Measurements from ENCODE around the gene LDOC1.

GRCh38 chrX:141214196-141214595, 37.3 kb upstream of the LDOC1 start:
- no peak for TF ChIP-seq ZNF274 (IDR thresholded peaks at IDR 0.05; ENCODE audit: low read depth, low read length)
- no peak for TF ChIP-seq YY1 (IDR thresholded peaks at IDR 0.05; ENCODE audit: insufficient read depth, insufficient read length)

Data from NT2/D1 (cell line).